HG03066 (cell line): ENCODE measurements around the gene MSH3.
A peak's percentile ranks its signal among the peaks of the same experiment; 100 is the strongest.
"Not testable (repeated sequence)": the region's sequence is repeated elsewhere in the genome, so short reads cannot be mapped to it uniquely, and the experiment has no call there.

Experiments used
- ATAC-seq: cut with Tn5 transposase; IDR thresholded peaks from one replicate; pipeline ENCODE4 v1.9.1; 2021; ENCODE audit warnings: low read depth; ENCODE audit not compliant: unreplicated experiment

MSH3 gene

GRCh38 chr5:80747922-80748321 lies 93.5 kb downstream of the MSH3 start:
- ATAC-seq: no peak

GRCh38 chr5:80752427-80752826 lies 98.0 kb downstream of the MSH3 start:
- ATAC-seq: no peak

- ATAC-seq: no peak
These were observed 99.3 kb downstream of the MSH3 start for GRCh38 chr5:80753712-80754111.

GRCh38 chr5:80754900-80755299 lies 100.4 kb downstream of the MSH3 start:
- peak; percentile 49 for ATAC-seq

GRCh38 chr5:80755626-80756025 lies 101.2 kb downstream of the MSH3 start:
- peak; percentile 99 for ATAC-seq

- no peak for ATAC-seq
These were observed 101.8 kb downstream of the MSH3 start for GRCh38 chr5:80756292-80756691.

- ATAC-seq: no peak
These were observed 102.8 kb downstream of the MSH3 start for GRCh38 chr5:80757290-80757689.

- ATAC-seq: no peak
These were observed 105.6 kb downstream of the MSH3 start for GRCh38 chr5:80759866-80760577.

GRCh38 chr5:80760680-80761079 lies 106.2 kb downstream of the MSH3 start:
- ATAC-seq: no peak

GRCh38 chr5:80761176-80761575 lies 106.7 kb downstream of the MSH3 start:
- no peak for ATAC-seq

GRCh38 chr5:80761966-80762365 lies 107.5 kb downstream of the MSH3 start:
- no peak for ATAC-seq

- no peak for ATAC-seq
These were observed 108.1 kb downstream of the MSH3 start for GRCh38 chr5:80762573-80762972.

GRCh38 chr5:80763211-80763610 lies 108.8 kb downstream of the MSH3 start:
- ATAC-seq: no peak

GRCh38 chr5:80763873-80764647 lies 109.6 kb downstream of the MSH3 start:
- ATAC-seq: no peak

- ATAC-seq: no peak
These were observed 110.3 kb downstream of the MSH3 start for GRCh38 chr5:80764786-80765185.

- ATAC-seq: no peak
These were observed 123.2 kb downstream of the MSH3 start for GRCh38 chr5:80777347-80778287.

GRCh38 chr5:80780024-80780423 lies 125.6 kb downstream of the MSH3 start:
- no peak for ATAC-seq

- no peak for ATAC-seq
These were observed 126.4 kb downstream of the MSH3 start for GRCh38 chr5:80780761-80781285.

- no peak for ATAC-seq
These were observed 126.9 kb downstream of the MSH3 start for GRCh38 chr5:80781356-80781755.

GRCh38 chr5:80782626-80783025 lies 128.2 kb downstream of the MSH3 start:
- ATAC-seq: no peak

GRCh38 chr5:80783751-80784150 lies 129.3 kb downstream of the MSH3 start:
- ATAC-seq: not testable (repeated sequence)
